K562 (cell line): Measurements from ENCODE around the gene UIMC1. TPM values are rescaled to one million over a fixed set of nuclear protein-coding genes. Genes with fewer than 3 reads are reported as not detected.

Experiments used
- CSDE1 ChIP-seq, 2 experiments: fragments of 450-650 bp; IDR thresholded peaks; 2 replicates each; pipeline ENCODE4 v1.6.1; 2016; ENCODE audit warnings: mild to moderate bottlenecking in 1 of 2
- DPF2 ChIP-seq: fragments of 450-650 bp; IDR thresholded peaks from 2 replicates; pipeline ENCODE4 v1.6.1; 2016
- ETV5 ChIP-seq: sonication (generic); formaldehyde crosslinking; IDR thresholded peaks from 2 replicates; pipeline ENCODE4 v1.4.0; 2020; ENCODE audit warnings: low read depth, mild to moderate bottlenecking, missing genetic modification reagents
- HDAC1 ChIP-seq, 2 experiments: fragments of 450-650 bp; IDR thresholded peaks; 2 replicates each; pipeline ENCODE4 v1.6.1; 2016 to 2017; ENCODE audit warnings: inconsistent platforms in 1 of 2, mild to moderate bottlenecking in 1 of 2, moderate library complexity in 1 of 2
- MED1 ChIP-seq: sonication (generic); formaldehyde crosslinking; IDR thresholded peaks from 2 replicates; pipeline ENCODE4 v1.8.1; 2023; ENCODE audit warnings: missing genetic modification reagents, borderline replicate concordance
- MTA2 ChIP-seq: fragments of 450-650 bp; IDR thresholded peaks from 2 replicates; pipeline ENCODE4 v1.6.1; 2016; ENCODE audit warnings: low read depth
- NCOA1 ChIP-seq: fragments of 450-650 bp; IDR thresholded peaks from 2 replicates; pipeline ENCODE4 v1.6.1; 2016; ENCODE audit warnings: low read depth
- NFATC3 ChIP-seq: fragments of 450-650 bp; IDR thresholded peaks from 2 replicates; pipeline ENCODE4 v1.6.1; 2017; ENCODE audit warnings: mild to moderate bottlenecking
- NFE2 ChIP-seq: IDR thresholded peaks from 2 replicates; pipeline ENCODE4 v1.6.1; 2014; ENCODE audit warnings: antibody characterized with exemption, low read depth
- NR2F6 ChIP-seq: fragments of 450-650 bp; formaldehyde crosslinking; IDR thresholded peaks from 2 replicates; pipeline ENCODE4 v1.4.0; 2020; ENCODE audit warnings: mild to moderate bottlenecking
- PML ChIP-seq: IDR thresholded peaks from 2 replicates; pipeline ENCODE4 v1.6.1; 2012; ENCODE audit warnings: low read length, inconsistent platforms
- RBM39 ChIP-seq: fragments of 200-400 bp; formaldehyde crosslinking; optimal IDR thresholded peaks from 2 replicates; pipeline ENCODE3; 2018; ENCODE audit warnings: low read depth, low read length
- TEAD1 ChIP-seq, 2 experiments: fragments of 450-650 bp in 1 of 2; sonication (generic) in 1 of 2; formaldehyde crosslinking; IDR thresholded peaks; 2 replicates each; pipeline versions ENCODE4 v1.4.0 to v1.8.0; 2020 to 2022; ENCODE audit warnings: mild to moderate bottlenecking in 2 of 2, missing genetic modification reagents in 1 of 2
- YBX1 ChIP-seq: fragments of 450-650 bp; IDR thresholded peaks from 2 replicates; pipeline ENCODE4 v1.7.1; 2016; ENCODE audit warnings: mild to moderate bottlenecking
- ZBTB1 ChIP-seq: sonication (generic); formaldehyde crosslinking; IDR thresholded peaks from 2 replicates; pipeline ENCODE4 v1.8.1; 2023; ENCODE audit warnings: missing genetic modification reagents, low read depth, mild to moderate bottlenecking, borderline replicate concordance
- ZNF407 ChIP-seq: fragments of 450-650 bp; IDR thresholded peaks from 2 replicates; pipeline ENCODE4 v1.6.1; 2016; ENCODE audit warnings: low read depth
- ZNF57 ChIP-seq: fragments of 450-650 bp; formaldehyde crosslinking; IDR thresholded peaks from 2 replicates; pipeline ENCODE4 v1.4.0; 2020; ENCODE audit warnings: mild to moderate bottlenecking, moderate library complexity
- polyA plus RNA-seq, 8 experiments: library from polyadenylated mRNA; depleted of rRNA in 4 of 8; stranded (reverse) in 5 of 8; unstranded in 3 of 8; fragments of >200 nt; fragmentation: Nextera tagmentation in 2 of 8; fragmentation: Illumina TruSeq in 1 of 8; extraction: Ambion mirVana in 2 of 8; extraction: Trizol in 1 of 8; gene quantifications; 2 replicates each; pipeline versions ENCODE4 v1.2.1 to v1.2.3, GENCODE V29; 2011 to 2014; ENCODE audit warnings: inconsistent platforms in 1 of 8, missing spikeins in 1 of 8
- total RNA-seq, 7 experiments: library from RNA; depleted of rRNA in 6 of 7; stranded (reverse); fragments of >200 nt in 6 of 7; fragmentation: Illumina TruSeq in 2 of 7; extraction: Trizol in 2 of 7; gene quantifications; 2 replicates each; pipeline versions ENCODE4 v1.2.1 to v1.2.3, GENCODE V29; 2011 to 2021; ENCODE audit warnings: low replicate concordance in 1 of 7
- TF ChIP-seq, protein P1 (sequence below): sonication (generic); formaldehyde crosslinking; IDR thresholded peaks from 2 replicates; pipeline ENCODE4 v1.8.1; 2023; ENCODE audit warnings: mild to moderate bottlenecking, missing genetic modification reagents
- TF ChIP-seq, protein P2 (sequence below): fragments of 250-450 bp; sonication (Bioruptor Pico); IDR thresholded peaks from 2 replicates; pipeline ENCODE4 v1.5.0; 2021
- TF ChIP-seq, protein P3 (sequence below): sonication (generic); formaldehyde crosslinking; IDR thresholded peaks from 2 replicates; pipeline ENCODE4 v1.9.0; 2022; ENCODE audit warnings: mild to moderate bottlenecking, missing genetic modification reagents

UIMC1 gene
- total and polyA plus RNA-seq, 9 of the 15 experiments (the other 6 are each of a cell fraction or from before 2014, with no cell fraction given) = 14.9 to 51.7 (median 36.8) TPM

GRCh38 chr5:176870110-176870591, 136.4 kb downstream of the UIMC1 start (continued):
- TF ChIP-seq, protein P1, sequence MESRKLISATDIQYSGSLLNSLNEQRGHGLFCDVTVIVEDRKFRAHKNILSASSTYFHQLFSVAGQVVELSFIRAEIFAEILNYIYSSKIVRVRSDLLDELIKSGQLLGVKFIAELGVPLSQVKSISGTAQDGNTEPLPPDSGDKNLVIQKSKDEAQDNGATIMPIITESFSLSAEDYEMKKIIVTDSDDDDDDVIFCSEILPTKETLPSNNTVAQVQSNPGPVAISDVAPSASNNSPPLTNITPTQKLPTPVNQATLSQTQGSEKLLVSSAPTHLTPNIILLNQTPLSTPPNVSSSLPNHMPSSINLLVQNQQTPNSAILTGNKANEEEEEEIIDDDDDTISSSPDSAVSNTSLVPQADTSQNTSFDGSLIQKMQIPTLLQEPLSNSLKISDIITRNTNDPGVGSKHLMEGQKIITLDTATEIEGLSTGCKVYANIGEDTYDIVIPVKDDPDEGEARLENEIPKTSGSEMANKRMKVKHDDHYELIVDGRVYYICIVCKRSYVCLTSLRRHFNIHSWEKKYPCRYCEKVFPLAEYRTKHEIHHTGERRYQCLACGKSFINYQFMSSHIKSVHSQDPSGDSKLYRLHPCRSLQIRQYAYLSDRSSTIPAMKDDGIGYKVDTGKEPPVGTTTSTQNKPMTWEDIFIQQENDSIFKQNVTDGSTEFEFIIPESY (CRISPR knock-in tag) = no peak
- no peak for TF ChIP-seq ETV5
- TF ChIP-seq MTA2 = no peak
- no peak for TF ChIP-seq NFATC3
- TF ChIP-seq PML = no peak
- 0 out of 2 replicates have a peak, but pooled peaks have one; percentile 7 for TF ChIP-seq NFE2
- no peak for TF ChIP-seq ZNF407
- TF ChIP-seq, protein P2, sequence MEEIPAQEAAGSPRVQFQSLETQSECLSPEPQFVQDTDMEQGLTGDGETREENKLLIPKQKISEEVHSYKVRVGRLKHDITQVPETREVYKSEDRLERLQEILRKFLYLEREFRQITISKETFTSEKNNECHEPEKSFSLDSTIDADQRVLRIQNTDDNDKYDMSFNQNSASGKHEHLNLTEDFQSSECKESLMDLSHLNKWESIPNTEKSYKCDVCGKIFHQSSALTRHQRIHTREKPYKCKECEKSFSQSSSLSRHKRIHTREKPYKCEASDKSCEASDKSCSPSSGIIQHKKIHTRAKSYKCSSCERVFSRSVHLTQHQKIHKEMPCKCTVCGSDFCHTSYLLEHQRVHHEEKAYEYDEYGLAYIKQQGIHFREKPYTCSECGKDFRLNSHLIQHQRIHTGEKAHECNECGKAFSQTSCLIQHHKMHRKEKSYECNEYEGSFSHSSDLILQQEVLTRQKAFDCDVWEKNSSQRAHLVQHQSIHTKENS = no peak
- TF ChIP-seq RBM39 = no peak
- TF ChIP-seq ZBTB1 (CRISPR knock-in tag) = no peak
- TF ChIP-seq NCOA1 = no peak; the same call in 1 of the 2 replicates
- no peak for TF ChIP-seq ZNF57 (CRISPR knock-in tag)
- 0 out of 4 replicates have a peak, but pooled peaks of 1 of the 2 experiments have one; percentile 19 for TF ChIP-seq TEAD1 (CRISPR knock-in tag; IDR thresholded peaks at IDR 0.05)
- no peak for TF ChIP-seq CSDE1 (IDR thresholded peaks at IDR 0.05)
- TF ChIP-seq, protein P3, sequence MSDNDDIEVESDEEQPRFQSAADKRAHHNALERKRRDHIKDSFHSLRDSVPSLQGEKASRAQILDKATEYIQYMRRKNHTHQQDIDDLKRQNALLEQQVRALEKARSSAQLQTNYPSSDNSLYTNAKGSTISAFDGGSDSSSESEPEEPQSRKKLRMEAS = peak; percentile 48; the same call in 1 of the 2 replicates
- TF ChIP-seq YBX1 = no peak
- no peak for TF ChIP-seq MED1 (CRISPR knock-in tag)
- TF ChIP-seq DPF2 = no peak
- TF ChIP-seq NR2F6 (CRISPR knock-in tag) = no peak
- TF ChIP-seq HDAC1 (IDR thresholded peaks at IDR 0.05) = no peak
